HG02973 (cell line): ENCODE data around the gene MAPK11.

Experiments used
- ATAC-seq: cut with Tn5 transposase; IDR thresholded peaks from one replicate; pipeline ENCODE4 v1.9.1; 2021; ENCODE audit warnings: moderate library complexity; ENCODE audit not compliant: unreplicated experiment

MAPK11 gene

GRCh38 chr22:50296658-50297490, 26.7 kb upstream of the MAPK11 start:
- no peak for ATAC-seq

- ATAC-seq: no peak
Measured at GRCh38 chr22:50294319-50294656, 24.1 kb upstream of the MAPK11 start.

- ATAC-seq: no peak
Measured at GRCh38 chr22:50293441-50294318, 23.5 kb upstream of the MAPK11 start.

- ATAC-seq: no peak
Measured at GRCh38 chr22:50292643-50293440, 22.7 kb upstream of the MAPK11 start.

GRCh38 chr22:50289942-50290630, 19.9 kb upstream of the MAPK11 start:
- no peak for ATAC-seq

- no peak for ATAC-seq
Measured at GRCh38 chr22:50289151-50289941, 19.2 kb upstream of the MAPK11 start.

- ATAC-seq: no peak
Measured at GRCh38 chr22:50287731-50288130, 17.6 kb upstream of the MAPK11 start.

- no peak for ATAC-seq
Measured at GRCh38 chr22:50286701-50287318, 16.6 kb upstream of the MAPK11 start.

- no peak for ATAC-seq
Measured at GRCh38 chr22:50286275-50286674, 16.1 kb upstream of the MAPK11 start.

GRCh38 chr22:50285568-50286229, 15.5 kb upstream of the MAPK11 start:
- no peak for ATAC-seq

GRCh38 chr22:50284479-50284878, 14.3 kb upstream of the MAPK11 start:
- no peak for ATAC-seq

- no peak for ATAC-seq
Measured at GRCh38 chr22:50283821-50284220, 13.6 kb upstream of the MAPK11 start.

GRCh38 chr22:50282361-50283155, 12.4 kb upstream of the MAPK11 start:
- ATAC-seq: no peak

- no peak for ATAC-seq
Measured at GRCh38 chr22:50281957-50282356, 11.8 kb upstream of the MAPK11 start.

- ATAC-seq: no peak
Measured at GRCh38 chr22:50281384-50281760, 11.2 kb upstream of the MAPK11 start.

GRCh38 chr22:50280708-50281383, 10.7 kb upstream of the MAPK11 start:
- ATAC-seq: no peak

- ATAC-seq: no peak
Measured at GRCh38 chr22:50280022-50280707, 10.0 kb upstream of the MAPK11 start.
